H9 (cell line): ENCODE measurements around the gene BCAR3. TPM values are rescaled to one million over a fixed set of nuclear protein-coding genes. Genes with fewer than 3 reads are reported as not detected.

ENCODE experiments used
- DNase-seq: peaks from one replicate; pipeline ENCODE4 v3.0.0-alpha.2; 2017
- H2AFZ ChIP-seq: one replicate; pipeline ENCODE4 v1.6.1; 2013; ENCODE audit warnings: mild to moderate bottlenecking, low read length, control low read depth, moderate library complexity
- H2AK5ac ChIP-seq: 2 replicates; pipeline ENCODE4 v1.6.1; 2013; ENCODE audit warnings: low read length, control low read depth, mixed read lengths; ENCODE audit not compliant: insufficient read length
- H2BK120ac ChIP-seq: one replicate; pipeline ENCODE4 v1.6.1; 2013; ENCODE audit warnings: low read depth, mild to moderate bottlenecking, low read length, control low read depth, inconsistent platforms; ENCODE audit not compliant: poor library complexity, severe bottlenecking
- H2BK12ac ChIP-seq: 2 replicates; pipeline ENCODE4 v1.6.1; 2013; ENCODE audit warnings: low read length, control low read depth, mixed read lengths, low read depth; ENCODE audit not compliant: insufficient read length
- H2BK15ac ChIP-seq: 2 replicates; pipeline ENCODE4 v1.6.1; 2013; ENCODE audit warnings: low read depth, low read length, control low read depth
- H2BK20ac ChIP-seq: one replicate; pipeline ENCODE4 v1.6.1; 2013; ENCODE audit warnings: low read depth, mild to moderate bottlenecking, low read length, control low read depth, inconsistent platforms; ENCODE audit not compliant: poor library complexity, severe bottlenecking
- H2BK5ac ChIP-seq: 2 replicates; pipeline ENCODE4 v1.6.1; 2013; ENCODE audit warnings: low read length, control low read depth, mixed read lengths; ENCODE audit not compliant: insufficient read length
- H3K14ac ChIP-seq: 2 replicates; pipeline ENCODE4 v1.6.1; 2013; ENCODE audit warnings: low read length, control low read depth; ENCODE audit not compliant: insufficient read depth
- H3K18ac ChIP-seq: 2 replicates; pipeline ENCODE4 v1.6.1; 2013; ENCODE audit warnings: low read depth, mild to moderate bottlenecking, mixed read lengths, low read length, control low read depth; ENCODE audit not compliant: insufficient read length
- H3K23ac ChIP-seq: 2 replicates; pipeline ENCODE4 v1.6.1; 2013; ENCODE audit warnings: low read length, control low read depth, mixed read lengths, low read depth; ENCODE audit not compliant: insufficient read length
- H3K23me2 ChIP-seq: 2 replicates; pipeline ENCODE4 v1.6.1; 2013; ENCODE audit warnings: low read depth, mild to moderate bottlenecking, mixed read lengths, low read length, control low read depth; ENCODE audit not compliant: insufficient read length, poor library complexity, severe bottlenecking
- H3K27ac ChIP-seq: 2 replicates; pipeline ENCODE4 v1.5.1; 2013; ENCODE audit warnings: low read length, control low read depth, mixed read lengths, low read depth; ENCODE audit not compliant: insufficient read length
- H3K27me3 ChIP-seq: 2 replicates; pipeline ENCODE4 v1.6.1; 2013; ENCODE audit warnings: low read length, control low read depth, inconsistent platforms; ENCODE audit not compliant: insufficient read depth
- H3K4ac ChIP-seq: 2 replicates; pipeline ENCODE4 v1.6.1; 2013; ENCODE audit warnings: low read depth, mild to moderate bottlenecking, control low read depth, inconsistent platforms, low read length, moderate library complexity
- H3K4me1 ChIP-seq: 2 replicates; pipeline ENCODE4 v1.6.1; 2013; ENCODE audit warnings: low read length, control low read depth, inconsistent platforms; ENCODE audit not compliant: insufficient read depth
- H3K4me2 ChIP-seq: 2 replicates; pipeline ENCODE4 v1.6.1; 2013; ENCODE audit warnings: low read length, control low read depth, mixed read lengths; ENCODE audit not compliant: insufficient read length, insufficient read depth
- H3K56ac ChIP-seq: 2 replicates; pipeline ENCODE4 v1.6.1; 2013; ENCODE audit warnings: low read depth, mild to moderate bottlenecking, mixed read lengths, low read length, control low read depth; ENCODE audit not compliant: insufficient read length
- H3K79me1 ChIP-seq: 2 replicates; pipeline ENCODE4 v1.6.1; 2013; ENCODE audit warnings: low read depth, mild to moderate bottlenecking, moderate library complexity, low read length, control low read depth, inconsistent platforms; ENCODE audit not compliant: insufficient read depth, poor library complexity, severe bottlenecking
- H3K79me2 ChIP-seq: 2 replicates; pipeline ENCODE4 v1.6.1; 2013; ENCODE audit warnings: low read length, control low read depth, inconsistent platforms; ENCODE audit not compliant: insufficient read depth
- H3K9ac ChIP-seq: 2 replicates; pipeline ENCODE4 v1.6.1; 2013; ENCODE audit warnings: low read length, control low read depth, mixed read lengths; ENCODE audit not compliant: insufficient read length; ENCODE audit errors: extremely low read depth
- H3K9me3 ChIP-seq: one replicate; pipeline ENCODE4 v1.6.1; 2013; ENCODE audit warnings: low read depth, low read length, inconsistent platforms; ENCODE audit not compliant: control insufficient read depth
- H3T11ph ChIP-seq: one replicate; pipeline ENCODE4 v1.6.1; 2013; ENCODE audit warnings: mild to moderate bottlenecking, low read length, control low read depth, inconsistent platforms
- H4K20me1 ChIP-seq: one replicate; pipeline ENCODE4 v1.6.1; 2013; ENCODE audit not compliant: control insufficient read depth, insufficient read length, insufficient read depth
- H4K5ac ChIP-seq: 2 replicates; pipeline ENCODE4 v1.6.1; 2013; ENCODE audit warnings: low read depth, mild to moderate bottlenecking, mixed read lengths, low read length, control low read depth; ENCODE audit not compliant: insufficient read length
- H4K8ac ChIP-seq: replicated peaks from 2 replicates; pipeline ENCODE4 v1.6.1; 2013; ENCODE audit warnings: low read length, control low read depth, mixed read lengths, low read depth; ENCODE audit not compliant: insufficient read length
- H4K91ac ChIP-seq: 2 replicates; pipeline ENCODE4 v1.6.1; 2013; ENCODE audit warnings: low read depth, mild to moderate bottlenecking, moderate library complexity, mixed read lengths, low read length, control low read depth; ENCODE audit not compliant: insufficient read length
- H3K27ac Mint-ChIP-seq, 3 experiments: 2 replicates in 2 of 3; 3 replicates in 1 of 3; pipeline ENCODE4 v1.8.0; 2020 to 2021; ENCODE audit warnings: mixed read lengths in 3 of 3, mild to moderate bottlenecking in 1 of 3, moderate library complexity in 1 of 3
- H3K27me3 Mint-ChIP-seq: 2 replicates; pipeline ENCODE4 v1.8.0; 2021; ENCODE audit warnings: low read depth, mild to moderate bottlenecking, moderate library complexity, mixed read lengths
- H3K36me3 Mint-ChIP-seq, 3 experiments: 2 replicates in 2 of 3; 3 replicates in 1 of 3; pipeline ENCODE4 v1.8.0; 2020 to 2021; ENCODE audit warnings: low read depth in 3 of 3, mixed read lengths in 3 of 3; ENCODE audit not compliant: insufficient read depth in 1 of 3
- H3K4me1 Mint-ChIP-seq, 2 experiments: 2 replicates each; pipeline ENCODE4 v1.8.0; 2020; ENCODE audit warnings: mixed read lengths in 2 of 2
- H3K4me3 Mint-ChIP-seq, 2 experiments: 2 replicates in 1 of 2; 3 replicates in 1 of 2; pipeline ENCODE4 v1.8.0; 2020 to 2021; ENCODE audit warnings: mild to moderate bottlenecking in 2 of 2, mixed read lengths in 2 of 2, moderate library complexity in 1 of 2
- H3K9me3 Mint-ChIP-seq, 2 experiments: 2 replicates in 1 of 2; 3 replicates in 1 of 2; pipeline ENCODE4 v1.8.0; 2020; ENCODE audit warnings: mild to moderate bottlenecking in 2 of 2, mixed read lengths in 2 of 2, moderate library complexity in 1 of 2
- WGBS: extraction: QIAGEN DNeasy Blood & Tissue Kit; methylation state at CpG from one replicate; pipeline ENCODE4 v1.1.7; 2013; ENCODE audit warnings: missing lambda C conversion rate, low lambda C conversion rate, mixed read lengths; ENCODE audit not compliant: insufficient read length; ENCODE audit errors: extremely low coverage; 5-methylcytosine and 5-hydroxymethylcytosine counted together
- total RNA-seq: library from RNA; stranded (reverse); gene quantifications from 2 replicates; pipeline ENCODE4 v1.2.1, GENCODE V29; 2021
- TF ChIP-seq, protein P1 (sequence below): fragments of 200-600 bp; sonication (generic); conservative IDR thresholded peaks from 3 replicates; pipeline ENCODE4 v1.8.0; 2021; ENCODE audit warnings: antibody characterized with exemption, mild to moderate bottlenecking

BCAR3 gene
- total RNA-seq, 1 experiment from 2014 or later = 4.9 TPM

DNA sequence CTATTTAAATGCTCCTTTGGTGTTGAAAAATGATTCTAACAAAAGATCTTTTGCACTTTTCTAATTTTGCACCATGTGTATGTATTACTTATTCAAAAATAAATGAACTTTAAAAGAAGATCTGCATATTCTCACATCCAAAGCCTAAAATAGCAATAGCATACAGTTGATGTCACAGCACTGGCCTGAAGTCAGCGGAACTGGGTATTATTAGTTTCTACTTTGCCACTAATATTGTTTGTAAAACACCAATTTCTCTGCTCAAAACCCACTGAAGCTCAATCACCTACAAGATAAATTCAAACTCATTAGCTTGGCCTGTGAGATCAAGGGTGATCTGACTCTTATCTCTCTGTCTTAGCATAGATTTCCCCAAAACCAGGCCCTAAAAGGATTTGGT, 34.5 kb upstream of the BCAR3 start:
- H3T11ph ChIP-seq = no peak overlapping the region
- H3K56ac ChIP-seq = no peak overlapping the region
- TF ChIP-seq, protein P1, sequence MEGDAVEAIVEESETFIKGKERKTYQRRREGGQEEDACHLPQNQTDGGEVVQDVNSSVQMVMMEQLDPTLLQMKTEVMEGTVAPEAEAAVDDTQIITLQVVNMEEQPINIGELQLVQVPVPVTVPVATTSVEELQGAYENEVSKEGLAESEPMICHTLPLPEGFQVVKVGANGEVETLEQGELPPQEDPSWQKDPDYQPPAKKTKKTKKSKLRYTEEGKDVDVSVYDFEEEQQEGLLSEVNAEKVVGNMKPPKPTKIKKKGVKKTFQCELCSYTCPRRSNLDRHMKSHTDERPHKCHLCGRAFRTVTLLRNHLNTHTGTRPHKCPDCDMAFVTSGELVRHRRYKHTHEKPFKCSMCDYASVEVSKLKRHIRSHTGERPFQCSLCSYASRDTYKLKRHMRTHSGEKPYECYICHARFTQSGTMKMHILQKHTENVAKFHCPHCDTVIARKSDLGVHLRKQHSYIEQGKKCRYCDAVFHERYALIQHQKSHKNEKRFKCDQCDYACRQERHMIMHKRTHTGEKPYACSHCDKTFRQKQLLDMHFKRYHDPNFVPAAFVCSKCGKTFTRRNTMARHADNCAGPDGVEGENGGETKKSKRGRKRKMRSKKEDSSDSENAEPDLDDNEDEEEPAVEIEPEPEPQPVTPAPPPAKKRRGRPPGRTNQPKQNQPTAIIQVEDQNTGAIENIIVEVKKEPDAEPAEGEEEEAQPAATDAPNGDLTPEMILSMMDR = no peak
- no peak overlapping the region for H2BK5ac ChIP-seq
- no peaks in the 10 kb centered on the region for H3K79me2 ChIP-seq
- no peak for DNase-seq
- no peak overlapping the region for H2AFZ ChIP-seq
- no peak overlapping the region for H4K8ac ChIP-seq
- no peak overlapping the region for H4K91ac ChIP-seq
- H3K4ac ChIP-seq = no peak overlapping the region
- no peak overlapping the region for H3K14ac ChIP-seq
- no peak overlapping the region for H2BK15ac ChIP-seq
- no peak overlapping the region for H2BK20ac ChIP-seq
- H3K27ac ChIP-seq = no peak overlapping the region
- H2BK12ac ChIP-seq = no peak overlapping the region
- H3K27me3 Mint-ChIP-seq = peaks cover 2% of the 10 kb centered on the region; the same call in 1 of the 2 replicates
- H3K18ac ChIP-seq = no peak overlapping the region
- no peak overlapping the region for H2BK120ac ChIP-seq
- H3K23ac ChIP-seq = no peak overlapping the region
- H3K23me2 ChIP-seq = no peaks in the 10 kb centered on the region
- no peak overlapping the region for H3K4me3 Mint-ChIP-seq
- H3K4me1 Mint-ChIP-seq = peaks cover 0 to 5% of the 10 kb centered on the region in 2 experiments; a peak in 2 of 4 replicates
- H3K4me1 ChIP-seq = no peaks in the 10 kb centered on the region
- H3K9me3 Mint-ChIP-seq = no peaks in the 10 kb centered on the region
- H4K20me1 ChIP-seq = peaks cover 3% of the 10 kb centered on the region
- H3K36me3 Mint-ChIP-seq = no peaks in the 10 kb centered on the region
- no peak overlapping the region for H3K27ac Mint-ChIP-seq
- no peak overlapping the region for H4K5ac ChIP-seq
- no peaks in the 10 kb centered on the region for H3K79me1 ChIP-seq
- no peaks in the 10 kb centered on the region for H3K9me3 ChIP-seq
- no peak overlapping the region for H2AK5ac ChIP-seq
- no peak overlapping the region for H3K9ac ChIP-seq
- no CpG with 5 or more reads among the region's 1 CpG for WGBS
- H3K4me2 ChIP-seq = no peak overlapping the region
- H3K27me3 ChIP-seq = no peaks in the 10 kb centered on the region
